ENCODE results near the gene NLRC3. TPM values are rescaled to one million over a fixed set of nuclear protein-coding genes. Genes with fewer than 3 reads are reported as not detected.
"Not testable (repeated sequence)": the region's sequence is repeated elsewhere in the genome, so short reads cannot be mapped to it uniquely, and the experiment has no call there.

NLRC3 gene
- polyA plus RNA-seq, 1 donor from 2014 or later = 19.8 TPM

GRCh38 chr16:3511286-3512180, 65.7 kb downstream of the NLRC3 start:
- Mint-ChIP-seq H3K36me3 (peaks cover 5% of the 10 kb centered on the region), H3K4me1 (peaks cover 0 to 1% (median 0%) of the 10 kb centered on the region in 3 donors), H3K4me3 (no peak overlapping the region), H3K27ac (peak overlapping the region in 1 of 3 donors; percentile 57), H3K9me3 (no peaks in the 10 kb centered on the region), H3K27me3 (no peaks in the 10 kb centered on the region)

- Mint-ChIP-seq H3K9me3 (no peaks in the 10 kb centered on the region), H3K36me3 (peaks cover 10% of the 10 kb centered on the region), H3K4me3 (peak overlapping the region in 1 of 4 donors; percentile 71), H3K27me3 (no peaks in the 10 kb centered on the region), H3K4me1 (peaks cover 0 to 3% (median 2%) of the 10 kb centered on the region in 3 donors), H3K27ac (peak overlapping the region in 1 of 3 donors; percentile 57)
Measured at GRCh38 chr16:3510416-3510815, 66.8 kb downstream of the NLRC3 start.

- Mint-ChIP-seq H3K4me1 (peaks cover 0 to 3% (median 2%) of the 10 kb centered on the region in 3 donors), H3K4me3 (no peak overlapping the region), H3K9me3 (no peaks in the 10 kb centered on the region), H3K27me3 (no peaks in the 10 kb centered on the region), H3K27ac (peak overlapping the region in 1 of 3 donors; percentile 31), H3K36me3 (peaks cover 10% of the 10 kb centered on the region)
Measured at GRCh38 chr16:3509470-3509928, 67.7 kb downstream of the NLRC3 start.

- H3K36me3 Mint-ChIP-seq = peaks cover 10% of the 10 kb centered on the region
- no peaks in the 10 kb centered on the region for H3K9me3 Mint-ChIP-seq
- H3K4me1 Mint-ChIP-seq = peaks cover 3 to 4% (median 3%) of the 10 kb centered on the region in 3 donors
- no peak overlapping the region for H3K4me3 Mint-ChIP-seq
- H3K27me3 Mint-ChIP-seq = no peaks in the 10 kb centered on the region
- peak overlapping the region in 1 of 3 donors; percentile 33 for H3K27ac Mint-ChIP-seq
Measured at GRCh38 chr16:3508736-3509135, 68.5 kb downstream of the NLRC3 start.

- Mint-ChIP-seq H3K9me3 (no peaks in the 10 kb centered on the region), H3K4me1 (peaks cover 13 to 23% (median 14%) of the 10 kb centered on the region in 3 donors), H3K36me3 (peaks cover 8% of the 10 kb centered on the region), H3K27me3 (no peaks in the 10 kb centered on the region), H3K27ac (peak overlapping the region in 2 of 3 donors; percentile 8 to 67), H3K4me3 (peak overlapping the region in 3 of 4 donors; percentile 23 to 63 (median 43))
Measured at GRCh38 chr16:3503523-3503922, 73.7 kb downstream of the NLRC3 start.

- Mint-ChIP-seq H3K9me3 (no peaks in the 10 kb centered on the region), H3K27me3 (no peaks in the 10 kb centered on the region), H3K4me3 (peak overlapping the region in 3 of 4 donors; percentile 54 to 95 (median 84)), H3K4me1 (peaks cover 13 to 23% (median 14%) of the 10 kb centered on the region in 3 donors), H3K36me3 (peaks cover 8% of the 10 kb centered on the region), H3K27ac (no peak overlapping the region)
Measured at GRCh38 chr16:3501783-3502400, 75.3 kb downstream of the NLRC3 start.

GRCh38 chr16:3501412-3501761, 75.8 kb downstream of the NLRC3 start:
- H3K9me3 Mint-ChIP-seq, H3K36me3 Mint-ChIP-seq, H3K27me3 Mint-ChIP-seq: not testable (repeated sequence)
- peak overlapping the region; percentile 84 to 98 (median 91) for H3K4me3 Mint-ChIP-seq
- H3K4me1 Mint-ChIP-seq = peaks cover 13 to 23% (median 14%) of the 10 kb centered on the region in 3 donors
- peak overlapping the region in 2 of 3 donors; percentile 79 to 96 for H3K27ac Mint-ChIP-seq

GRCh38 chr16:3498988-3499387, 78.2 kb downstream of the NLRC3 start:
- Mint-ChIP-seq H3K4me3 (peak overlapping the region in 1 of 4 donors; percentile 74), H3K9me3 (no peaks in the 10 kb centered on the region), H3K27ac (peak overlapping the region in 1 of 3 donors; percentile 79)

GRCh38 chr16:3497771-3498170, 79.4 kb downstream of the NLRC3 start:
- peaks cover 7 to 18% (median 9%) of the 10 kb centered on the region in 3 donors for H3K4me1 Mint-ChIP-seq
- H3K4me3 Mint-ChIP-seq = no peak overlapping the region
- no peak overlapping the region for H3K27ac Mint-ChIP-seq

More at GRCh38 chr16:3498988-3499387, 78.2 kb downstream of the NLRC3 start:
- H3K4me1 Mint-ChIP-seq = peaks cover 9 to 21% (median 13%) of the 10 kb centered on the region in 3 donors
- H3K27me3 Mint-ChIP-seq = no peaks in the 10 kb centered on the region
- peaks cover 1% of the 10 kb centered on the region for H3K36me3 Mint-ChIP-seq

GRCh38 chr16:3496386-3496785, 80.8 kb downstream of the NLRC3 start:
- no peaks in the 10 kb centered on the region for H3K9me3 Mint-ChIP-seq
- no peak overlapping the region for H3K27ac Mint-ChIP-seq
- H3K36me3 Mint-ChIP-seq = no peaks in the 10 kb centered on the region
- H3K27me3 Mint-ChIP-seq = no peaks in the 10 kb centered on the region
- H3K4me3 Mint-ChIP-seq = no peak overlapping the region
- peaks cover 9 to 12% (median 9%) of the 10 kb centered on the region in 3 donors for H3K4me1 Mint-ChIP-seq

More at GRCh38 chr16:3497771-3498170, 79.4 kb downstream of the NLRC3 start:
- H3K9me3 Mint-ChIP-seq = no peaks in the 10 kb centered on the region
- H3K27me3 Mint-ChIP-seq = no peaks in the 10 kb centered on the region
- peaks cover 1% of the 10 kb centered on the region for H3K36me3 Mint-ChIP-seq

- H3K9me3 Mint-ChIP-seq = no peaks in the 10 kb centered on the region
- no peak within 1 kb of the TSS for H3K4me3 Mint-ChIP-seq
- peaks cover 0 to 3% (median 2%) of the 10 kb centered on the region in 3 donors for H3K4me1 Mint-ChIP-seq
- no peaks in the 10 kb centered on the region for H3K36me3 Mint-ChIP-seq
- no peaks in the 10 kb centered on the region for H3K27me3 Mint-ChIP-seq
- no peak within 1 kb of the TSS for H3K27ac Mint-ChIP-seq
Measured at GRCh38 chr16:3495176-3495575, 82.0 kb downstream of the NLRC3 start, which contains the start of gene C16orf90. Gene C16orf90, minus strand, starts transcription at chr16:3495489. Its CDS starts 68 bp downstream, at chr16:3495421.

- no peaks in the 10 kb centered on the region for H3K27me3 Mint-ChIP-seq
- H3K4me3 Mint-ChIP-seq = no peak overlapping the region
- H3K36me3 Mint-ChIP-seq = no peaks in the 10 kb centered on the region
- H3K9me3 Mint-ChIP-seq = no peaks in the 10 kb centered on the region
- peaks cover 0 to 2% (median under 1%) of the 10 kb centered on the region in 3 donors for H3K4me1 Mint-ChIP-seq
- no peak overlapping the region for H3K27ac Mint-ChIP-seq
Measured at GRCh38 chr16:3494386-3494973, 82.7 kb downstream of the NLRC3 start.

GRCh38 chr16:3492356-3492755, 84.8 kb downstream of the NLRC3 start:
- Mint-ChIP-seq H3K4me3 (no peak overlapping the region), H3K9me3 (no peaks in the 10 kb centered on the region), H3K27ac (no peak overlapping the region), H3K4me1 (peaks cover 0 to 2% (median 0%) of the 10 kb centered on the region in 3 donors), H3K36me3 (no peaks in the 10 kb centered on the region), H3K27me3 (no peaks in the 10 kb centered on the region)

GRCh38 chr16:3490911-3491629, 86.1 kb downstream of the NLRC3 start:
- Mint-ChIP-seq H3K9me3 (no peaks in the 10 kb centered on the region), H3K27me3 (no peaks in the 10 kb centered on the region), H3K27ac (peak overlapping the region in 2 of 3 donors; percentile 41 to 67), H3K36me3 (peaks cover 3% of the 10 kb centered on the region), H3K4me3 (no peak overlapping the region), H3K4me1 (peaks cover 0 to 2% (median 0%) of the 10 kb centered on the region in 3 donors)
